ENCODE measurements around the gene ACOT12. TPM values are rescaled to one million over a fixed set of nuclear protein-coding genes. Genes with fewer than 3 reads are reported as not detected.

Gene ACOT12
- polyA plus RNA-seq, 3 donors = not detected

DNA sequence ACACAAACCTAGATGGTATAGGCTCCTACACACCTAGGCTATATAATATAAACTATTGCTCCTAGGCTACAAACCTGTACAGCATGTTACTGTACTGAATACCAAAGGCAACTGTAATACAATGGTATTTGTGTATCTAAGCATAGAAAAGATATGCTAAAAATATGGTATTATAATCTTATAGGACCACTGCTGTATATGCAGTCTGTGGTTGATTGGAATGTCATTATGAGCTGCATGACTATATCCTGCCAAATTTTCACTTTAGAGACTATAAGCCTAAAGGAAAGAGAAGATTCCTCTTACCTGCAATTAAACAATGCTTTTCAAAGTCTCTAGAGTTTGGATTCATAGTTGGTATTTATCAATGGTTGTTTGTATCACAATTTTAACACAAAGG, 24.7 kb upstream of the ACOT12 start:
- Mint-ChIP-seq H3K27me3 (ENCODE audit: low read depth in 3 of 3) (no peaks in the 10 kb centered on the region), H3K4me1 (peaks cover 9% of the 10 kb centered on the region), H3K27ac (no peak overlapping the region), H3K9me3 (no peaks in the 10 kb centered on the region), H3K4me3 (no peak overlapping the region), H3K36me3 (peaks cover 19 to 24% of the 10 kb centered on the region in 2 donors)
- H2AFZ ChIP-seq (ENCODE audit: insufficient read depth, low read depth, low read length, poor library complexity, severe bottlenecking) = no peak overlapping the region
- H4K20me1 ChIP-seq (ENCODE audit: insufficient read depth, low read length) = no peaks in the 10 kb centered on the region
- no peaks in the 10 kb centered on the region for H3K79me2 ChIP-seq (ENCODE audit: insufficient read depth, low read length)
- no peak overlapping the region for H3K27ac ChIP-seq (ENCODE audit: low read depth in 1 of 2, low read length in 2 of 2)
- no peak overlapping the region for H3K4me2 ChIP-seq (replicated peaks; ENCODE audit: extremely low read depth, low read length, poor library complexity, severe bottlenecking)
- no peaks in the 10 kb centered on the region for H3K9me3 ChIP-seq (replicated peaks in 1 of 2; ENCODE audit: control insufficient read depth in 1 of 2, insufficient read depth in 1 of 2, low read length in 2 of 2)
- H3K4me3 ChIP-seq (replicated peaks in 1 of 3; ENCODE audit: low read depth in 2 of 3, low read length in 3 of 3) = no peak overlapping the region
- H3K4me1 ChIP-seq (ENCODE audit: control insufficient read depth in 1 of 2, insufficient read depth in 2 of 2, low read length in 2 of 2) = no peaks in the 10 kb centered on the region
- no peak for DNase-seq
- TF ChIP-seq, protein P1, sequence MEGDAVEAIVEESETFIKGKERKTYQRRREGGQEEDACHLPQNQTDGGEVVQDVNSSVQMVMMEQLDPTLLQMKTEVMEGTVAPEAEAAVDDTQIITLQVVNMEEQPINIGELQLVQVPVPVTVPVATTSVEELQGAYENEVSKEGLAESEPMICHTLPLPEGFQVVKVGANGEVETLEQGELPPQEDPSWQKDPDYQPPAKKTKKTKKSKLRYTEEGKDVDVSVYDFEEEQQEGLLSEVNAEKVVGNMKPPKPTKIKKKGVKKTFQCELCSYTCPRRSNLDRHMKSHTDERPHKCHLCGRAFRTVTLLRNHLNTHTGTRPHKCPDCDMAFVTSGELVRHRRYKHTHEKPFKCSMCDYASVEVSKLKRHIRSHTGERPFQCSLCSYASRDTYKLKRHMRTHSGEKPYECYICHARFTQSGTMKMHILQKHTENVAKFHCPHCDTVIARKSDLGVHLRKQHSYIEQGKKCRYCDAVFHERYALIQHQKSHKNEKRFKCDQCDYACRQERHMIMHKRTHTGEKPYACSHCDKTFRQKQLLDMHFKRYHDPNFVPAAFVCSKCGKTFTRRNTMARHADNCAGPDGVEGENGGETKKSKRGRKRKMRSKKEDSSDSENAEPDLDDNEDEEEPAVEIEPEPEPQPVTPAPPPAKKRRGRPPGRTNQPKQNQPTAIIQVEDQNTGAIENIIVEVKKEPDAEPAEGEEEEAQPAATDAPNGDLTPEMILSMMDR (IDR thresholded peaks at IDR 0.05) = no peak
- H3K36me3 ChIP-seq (replicated peaks in 1 of 2; ENCODE audit: control insufficient read depth in 1 of 2, insufficient read depth in 2 of 2, low read length in 2 of 2) = no peaks in the 10 kb centered on the region
- H3K9ac ChIP-seq (ENCODE audit: insufficient read depth, low read length, poor library complexity, severe bottlenecking) = no peak overlapping the region
- intact Hi-C loops (cut with micrococcal nuclease) = no loop called here
- H3K27me3 ChIP-seq (ENCODE audit: control insufficient read depth in 2 of 2, insufficient read depth in 2 of 2, low read length in 2 of 2) = no peaks in the 10 kb centered on the region

DNA sequence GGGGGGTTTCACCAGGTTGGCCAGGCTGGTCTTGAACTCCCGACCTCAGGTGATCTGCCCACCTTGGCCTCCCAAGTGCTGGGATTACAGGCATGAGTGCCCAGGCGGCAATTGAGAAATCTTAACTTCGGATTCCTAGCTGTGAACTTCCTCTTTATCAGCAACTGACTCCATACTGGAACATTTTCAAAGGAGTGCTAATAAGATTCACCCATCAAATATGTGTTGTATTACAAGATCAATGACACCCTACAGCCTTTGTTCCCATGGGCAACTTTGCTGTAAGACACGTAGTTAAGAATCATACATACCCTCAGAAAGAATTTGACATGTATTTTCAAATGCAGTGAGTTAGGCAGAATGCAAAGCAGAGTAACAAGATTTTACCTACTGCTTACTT, 23.1 kb upstream of the ACOT12 start:
- peaks cover 17 to 19% of the 10 kb centered on the region in 2 donors for H3K36me3 Mint-ChIP-seq
- H3K27me3 Mint-ChIP-seq (ENCODE audit: low read depth in 3 of 3) = no peaks in the 10 kb centered on the region
- TF ChIP-seq, protein P1 (IDR thresholded peaks at IDR 0.05) = no peak
- DNase-seq = no peak
- Histone ChIP-seq H3K9me3 (replicated peaks in 1 of 2; ENCODE audit: control insufficient read depth in 1 of 2, insufficient read depth in 1 of 2, low read length in 2 of 2) (no peaks in the 10 kb centered on the region), H3K4me1 (ENCODE audit: control insufficient read depth in 1 of 2, insufficient read depth in 2 of 2, low read length in 2 of 2) (no peaks in the 10 kb centered on the region), H3K4me3 (replicated peaks in 1 of 3; ENCODE audit: low read depth in 2 of 3, low read length in 3 of 3) (no peak overlapping the region), H3K27me3 (ENCODE audit: control insufficient read depth in 2 of 2, insufficient read depth in 2 of 2, low read length in 2 of 2) (no peaks in the 10 kb centered on the region), H3K27ac (ENCODE audit: low read depth in 1 of 2, low read length in 2 of 2) (no peak overlapping the region), H3K4me2 (replicated peaks; ENCODE audit: extremely low read depth, low read length, poor library complexity, severe bottlenecking) (no peak overlapping the region), H3K9ac (ENCODE audit: insufficient read depth, low read length, poor library complexity, severe bottlenecking) (no peak overlapping the region), H4K20me1 (ENCODE audit: insufficient read depth, low read length) (no peaks in the 10 kb centered on the region), H3K36me3 (replicated peaks in 1 of 2; ENCODE audit: control insufficient read depth in 1 of 2, insufficient read depth in 2 of 2, low read length in 2 of 2) (no peaks in the 10 kb centered on the region), H3K79me2 (ENCODE audit: insufficient read depth, low read length) (no peaks in the 10 kb centered on the region), H2AFZ (ENCODE audit: insufficient read depth, low read depth, low read length, poor library complexity, severe bottlenecking) (no peak overlapping the region)
- peaks cover 7% of the 10 kb centered on the region for H3K4me1 Mint-ChIP-seq
- H3K27ac Mint-ChIP-seq = no peak overlapping the region
- intact Hi-C loops (cut with micrococcal nuclease) = no loop called here
- H3K9me3 Mint-ChIP-seq = no peaks in the 10 kb centered on the region
- WGBS (ENCODE audit: insufficient coverage) = 83% methylated on average over 2 of the region's 4 CpGs
- no peak overlapping the region for H3K4me3 Mint-ChIP-seq
